K562 (cell line): ENCODE measurements around the gene BMPR2. TPM values are rescaled to one million over a fixed set of nuclear protein-coding genes. Genes with fewer than 3 reads are reported as not detected.

Experiments used
- ATAC-seq: fragments of 200-7000 bp; cut with Tn5 transposase; 3 replicates; pipeline ENCODE4 v1.9.1; 2020; ENCODE audit warnings: moderate library complexity
- BruUV-seq: library from RNA; stranded (reverse); fragments of 400-500 nt; replicated peaks from 2 replicates; lab custom pipeline; 2021; lab: Mats Ljungman, UMichigan
- CTCF ChIA-PET: fragments of 300-600 bp; formaldehyde crosslinking; extraction: SDS; loops from one replicate; lab custom pipeline; 2021; ENCODE audit warnings: low intra/inter-chr PET ratio; lab: Yijun Ruan, JAX
- POLR2A ChIA-PET: fragments of 300-600, 350-650 bp; sonication (Branson Sonifier 250); formaldehyde crosslinking; extraction: SDS; loops from one replicate; lab custom pipeline; 2021; ENCODE audit warnings: antibody characterized with exemption, inconsistent platforms; lab: Yijun Ruan, JAX
- DNase-seq, 4 experiments: peaks; one replicate each; pipeline versions ENCODE4 v3.0.0 to v3.0.0-alpha.2; 2011 to 2018; ENCODE audit warnings: low spot score in 3 of 4, mixed read lengths in 3 of 4; ENCODE audit errors: extremely low read depth in 1 of 4
- FAIRE-seq: peaks from 2 replicates; lab custom pipeline; 2011; peaks lifted over from hg19 to GRCh38; lab: Jason Lieb, UNC
- H2AFZ ChIP-seq: 2 replicates; pipeline ENCODE4 v1.6.0; 2011; ENCODE audit warnings: low read depth, low read length, control low read depth, inconsistent platforms
- H3K27ac ChIP-seq: fragments of 200-600 bp; 3 replicates; pipeline ENCODE4 v1.8.0; 2011; ENCODE audit warnings: low read depth, mild to moderate bottlenecking, control low read depth, inconsistent platforms, low read length, moderate library complexity, mixed read lengths; ENCODE audit errors: extremely low read depth
- H3K27me3 ChIP-seq, 2 experiments: fragments of 300-600 bp in 1 of 2; 2 replicates in 1 of 2; 3 replicates in 1 of 2; pipeline versions ENCODE4 v1.6.0 to v1.8.0; 2011; ENCODE audit warnings: inconsistent platforms in 2 of 2, low read length in 2 of 2, mild to moderate bottlenecking in 1 of 2, mixed read lengths in 1 of 2, moderate library complexity in 1 of 2; ENCODE audit not compliant: control insufficient read depth in 2 of 2, insufficient read depth in 2 of 2
- H3K36me3 ChIP-seq: fragments of 300-600 bp; 3 replicates; pipeline ENCODE4 v1.8.0; 2011; ENCODE audit warnings: mild to moderate bottlenecking, low read length, inconsistent platforms; ENCODE audit not compliant: control insufficient read depth, insufficient read depth
- H3K4me1 ChIP-seq, 2 experiments: fragments of 200-600 bp in 1 of 2; replicated peaks in 1 of 2; 2 replicates in 1 of 2; 3 replicates in 1 of 2; pipeline versions ENCODE4 v1.5.1 to v1.8.0; 2011; ENCODE audit warnings: inconsistent platforms in 2 of 2, low read length in 2 of 2, mild to moderate bottlenecking in 1 of 2, mixed read lengths in 1 of 2, moderate library complexity in 1 of 2; ENCODE audit not compliant: control insufficient read depth in 2 of 2, insufficient read depth in 2 of 2
- H3K4me2 ChIP-seq: 2 replicates; pipeline ENCODE4 v1.6.1; 2011; ENCODE audit warnings: low read length, control low read depth, inconsistent platforms, mixed read lengths; ENCODE audit not compliant: insufficient read depth
- H3K4me3 ChIP-seq: fragments of 200-600 bp; sonication (generic), shearing (Covaris generic); 2 replicates; pipeline ENCODE4 v1.5.1; 2016; ENCODE audit warnings: control low read depth, inconsistent platforms
- H3K79me2 ChIP-seq: fragments of 200-600 bp; 3 replicates; pipeline ENCODE4 v1.8.0; 2011; ENCODE audit warnings: low read length, inconsistent platforms; ENCODE audit not compliant: control insufficient read depth, insufficient read depth
- H3K9ac ChIP-seq, 2 experiments: 2 replicates each; pipeline versions ENCODE4 v1.6.0 to v1.6.1; 2011; ENCODE audit warnings: low read depth in 2 of 2, low read length in 2 of 2, control low read depth in 1 of 2, inconsistent platforms in 1 of 2, mild to moderate bottlenecking in 1 of 2, mixed read lengths in 1 of 2; ENCODE audit not compliant: insufficient read depth in 1 of 2
- H3K9me1 ChIP-seq: one replicate; pipeline ENCODE4 v1.6.0; 2011; ENCODE audit warnings: inconsistent platforms, mild to moderate bottlenecking, low read length, moderate library complexity; ENCODE audit not compliant: control insufficient read depth, insufficient read depth
- H3K9me3 ChIP-seq: replicated peaks from 2 replicates; pipeline ENCODE4 v1.5.1; 2011; ENCODE audit warnings: low read depth, low read length, inconsistent platforms; ENCODE audit not compliant: control insufficient read depth, insufficient read depth
- H4K20me1 ChIP-seq: replicated peaks from 2 replicates; pipeline ENCODE4 v1.6.1; 2011; ENCODE audit warnings: low read length, inconsistent platforms, mixed read lengths; ENCODE audit not compliant: control insufficient read depth, insufficient read depth
- CHAMP1 ChIP-seq: fragments of 450-650 bp; IDR thresholded peaks from 2 replicates; pipeline ENCODE4 v1.6.1; 2016; ENCODE audit warnings: mild to moderate bottlenecking
- FOXO4 ChIP-seq: fragments of 450-650 bp; formaldehyde crosslinking; IDR thresholded peaks from 2 replicates; pipeline ENCODE4 v1.4.0; 2020; ENCODE audit warnings: mild to moderate bottlenecking, moderate library complexity
- MAFG ChIP-seq: fragments of 450-650 bp; conservative IDR thresholded peaks from 2 replicates; pipeline ENCODE4 v1.6.1; 2016; ENCODE audit warnings: missing genetic modification characterization, missing compliant biosample characterization
- NCOA1 ChIP-seq: fragments of 450-650 bp; IDR thresholded peaks from 2 replicates; pipeline ENCODE4 v1.6.1; 2016; ENCODE audit warnings: low read depth
- NFE2 ChIP-seq: IDR thresholded peaks from 2 replicates; pipeline ENCODE4 v1.6.1; 2014; ENCODE audit warnings: antibody characterized with exemption, low read depth
- RBM22 ChIP-seq: fragments of 200-400 bp; formaldehyde crosslinking; IDR thresholded peaks from 2 replicates; pipeline ENCODE4 v1.6.1; 2018; ENCODE audit warnings: low read length, low read depth; ENCODE audit not compliant: poor library complexity, severe bottlenecking
- SMARCA5 ChIP-seq: fragments of 450-650 bp; IDR thresholded peaks from 2 replicates; pipeline ENCODE4 v1.6.1; 2016
- TRIM28 ChIP-seq: fragments of 450-650 bp; IDR thresholded peaks from 2 replicates; pipeline ENCODE4 v1.6.1; 2017
- XRCC4 ChIP-seq: IDR thresholded peaks from one replicate; pipeline ENCODE4 v1.6.1; 2011; ENCODE audit not compliant: insufficient read depth, insufficient read length; ENCODE audit errors: extremely low read depth
- ZNF584 ChIP-seq: fragments of 200-800 bp; sonication (Bioruptor generic); IDR thresholded peaks from 2 replicates; pipeline ENCODE4 v1.6.1; 2016; ENCODE audit warnings: low read depth, mild to moderate bottlenecking, missing genetic modification characterization, missing compliant biosample characterization
- WGBS: fragments of 100-300 bp; shearing (Covaris generic); methylation state at CpG from one replicate; pipeline ENCODE4 v1.1.6; 2016; ENCODE audit warnings: low coverage, mixed read lengths; ENCODE audit not compliant: insufficient coverage; ENCODE audit errors: missing lambda C conversion rate; 5-methylcytosine and 5-hydroxymethylcytosine counted together
- in situ Hi-C: fragments of 300-500 bp; cut with MboI; formaldehyde crosslinking; loops from 4 replicates; pipeline ENCODE4 v1.15.0; 2018; ENCODE audit warnings: inconsistent platforms, mixed read lengths
- intact Hi-C: fragments of 100-400 bp; cut with micrococcal nuclease; formaldehyde crosslinking; loops from 2 replicates; pipeline ENCODE4 v1.14.2; 2022
- polyA plus RNA-seq, 8 experiments: library from polyadenylated mRNA; depleted of rRNA in 4 of 8; stranded (reverse) in 5 of 8; unstranded in 3 of 8; fragments of >200 nt; fragmentation: Nextera tagmentation in 2 of 8; fragmentation: Illumina TruSeq in 1 of 8; extraction: Ambion mirVana in 2 of 8; extraction: Trizol in 1 of 8; gene quantifications; 2 replicates each; pipeline versions ENCODE4 v1.2.1 to v1.2.3, GENCODE V29; 2011 to 2014; ENCODE audit warnings: inconsistent platforms in 1 of 8, missing spikeins in 1 of 8
- total RNA-seq, 7 experiments: library from RNA; depleted of rRNA in 6 of 7; stranded (reverse); fragments of >200 nt in 6 of 7; fragmentation: Illumina TruSeq in 2 of 7; extraction: Trizol in 2 of 7; gene quantifications; 2 replicates each; pipeline versions ENCODE4 v1.2.1 to v1.2.3, GENCODE V29; 2011 to 2021; ENCODE audit warnings: low replicate concordance in 1 of 7

BMPR2 gene
- total and polyA plus RNA-seq, 9 of the 15 experiments (the other 6 are each of a cell fraction or from before 2014, with no cell fraction given): 0.73 to 5.0 (median 3.3) TPM

- DNase-seq (no peak), FAIRE-seq (no peak), ATAC-seq (no peak)
- no peaks in the 10 kb centered on the region for H3K27me3 ChIP-seq
- no TSS peak for BruUV-seq
- no peak overlapping the region for H2AFZ ChIP-seq
- H3K9me3 ChIP-seq: no peaks in the 10 kb centered on the region
- in situ Hi-C loops: no loop called here
- no peak overlapping the region for H3K4me3 ChIP-seq
- H3K27ac ChIP-seq: no peak overlapping the region
- H3K9me1 ChIP-seq: no peaks in the 10 kb centered on the region
- H3K4me2 ChIP-seq: no peak overlapping the region
- WGBS: 46% methylated on average over 2 of the region's 2 CpGs
- no peaks in the 10 kb centered on the region for H3K36me3 ChIP-seq
- H3K79me2 ChIP-seq: no peaks in the 10 kb centered on the region; the same call in 2 of the 3 replicates
- ChIA-PET CTCF (no interaction called here), POLR2A (interaction anchor here (0.7 kb wide), 1 partner anchor 421 kb away, joined by 4 read pairs; no protein-coding TSS in a partner anchor)
- H3K4me1 ChIP-seq: peaks cover 0 to 6% of the 10 kb centered on the region in 2 experiments; a peak in 3 of 5 replicates
- intact Hi-C loops: no loop called here
- TF ChIP-seq CHAMP1: no peak
- TF ChIP-seq SMARCA5: no peak
- H4K20me1 ChIP-seq: no peaks in the 10 kb centered on the region
- no peak overlapping the region for H3K9ac ChIP-seq
These were observed 47.0 kb downstream of the BMPR2 start for GRCh38 chr2:202423139-202423538.

GRCh38 chr2:202425036-202425435, 48.9 kb downstream of the BMPR2 start:
- Histone ChIP-seq H3K4me3 (no peak overlapping the region), H3K79me2 (no peaks in the 10 kb centered on the region; the same call in 2 of the 3 replicates), H2AFZ (no peak overlapping the region), H3K9me3 (no peaks in the 10 kb centered on the region), H3K27me3 (no peaks in the 10 kb centered on the region), H3K4me2 (no peak overlapping the region), H3K36me3 (no peaks in the 10 kb centered on the region), H3K27ac (no peak overlapping the region), H3K4me1 (no peaks in the 10 kb centered on the region; a peak in 1 of 5 replicates), H3K9me1 (no peaks in the 10 kb centered on the region), H3K9ac (no peak overlapping the region), H4K20me1 (no peaks in the 10 kb centered on the region)
- no TSS peak for BruUV-seq
- WGBS: 51% methylated on average over 4 of the region's 5 CpGs
- in situ Hi-C loops (no loop called here), intact Hi-C loops (no loop called here)
- ATAC-seq: no peak
- no peak for FAIRE-seq
- ChIA-PET CTCF (no interaction called here), POLR2A (no interaction called here)
- no peak for DNase-seq
- TF ChIP-seq NFE2 (no peak), MAFG (tag) (no peak), ZNF584 (CRISPR knock-in tag) (no peak), FOXO4 (CRISPR knock-in tag) (no peak), TRIM28 (no peak), NCOA1 (no peak), RBM22 (no peak), XRCC4 (no peak)
